ENCODE data around the gene FRS3. TPM values are rescaled to one million over a fixed set of nuclear protein-coding genes. Genes with fewer than 3 reads are reported as not detected.

Gene FRS3
- total RNA-seq, 1 experiment from 2014 or later = 3.0 TPM

- no TSS peak for BruUV-seq (replicated peaks)
- CTCF ChIA-PET = no interaction called here
- DNase-seq (ENCODE audit: low read depth, low spot score) (no peak), ATAC-seq (no peak)
- Histone ChIP-seq H3K4me3 (ENCODE audit: low read depth in 2 of 2, low read length in 2 of 2) (no peak overlapping the region), H3K27ac (ENCODE audit: low read length) (no peak overlapping the region), H3K36me3 (ENCODE audit: control insufficient read depth, insufficient read depth, low read length) (no peaks in the 10 kb centered on the region), H3K9me3 (ENCODE audit: control insufficient read depth, insufficient read depth, low read depth, low read length) (no peaks in the 10 kb centered on the region), H3K4me1 (ENCODE audit: control insufficient read depth, insufficient read depth, low read length) (peaks cover 9% of the 10 kb centered on the region), H3K27me3 (ENCODE audit: control insufficient read depth, insufficient read depth, low read length) (no peaks in the 10 kb centered on the region)
- in situ Hi-C loops (cut with HindIII; ENCODE audit: low pct_unique_long_range_greater_than_20kb, low sequenced_read_pairs) = no loop called here
- intact Hi-C loops (cut with micrococcal nuclease; ENCODE audit: unreplicated experiment) = no loop called here
- POLR2A ChIA-PET = no interaction called here
- TF ChIP-seq CTCF (IDR thresholded peaks at IDR 0.05) (no peak), TCF7L2 (IDR thresholded peaks at IDR 0.05; ENCODE audit: low read depth, low read length) (no peak), REST (IDR thresholded peaks at IDR 0.05; ENCODE audit: insufficient read depth in 1 of 2, low read depth in 2 of 2, low read length in 1 of 2) (no peak), SIN3A (IDR thresholded peaks at IDR 0.05; ENCODE audit: borderline replicate concordance, insufficient read depth, low read depth, low read length) (no peak), POLR2AphosphoS5 (IDR thresholded peaks at IDR 0.05; ENCODE audit: low read depth, low read length) (no peak)
These were observed 33.6 kb downstream of the FRS3 start for GRCh38 chr6:41746107-41746506.

- DNase-seq (ENCODE audit: low read depth, low spot score) = no peak
- H3K27me3 ChIP-seq (ENCODE audit: control insufficient read depth, insufficient read depth, low read length) = no peaks in the 10 kb centered on the region
- no peak overlapping the region for H3K4me3 ChIP-seq (ENCODE audit: low read depth in 2 of 2, low read length in 2 of 2)
- no peaks in the 10 kb centered on the region for H3K9me3 ChIP-seq (ENCODE audit: control insufficient read depth, insufficient read depth, low read depth, low read length)
- in situ Hi-C loops (cut with HindIII; ENCODE audit: low pct_unique_long_range_greater_than_20kb, low sequenced_read_pairs) = no loop called here
- POLR2A ChIA-PET = interaction anchor here (0.6 kb wide), 1 partner anchor 9 kb away, joined by 4 read pairs; the partner anchor contains the start of gene TFEB
- H3K36me3 ChIP-seq (ENCODE audit: control insufficient read depth, insufficient read depth, low read length) = no peaks in the 10 kb centered on the region
- TF ChIP-seq SIN3A (IDR thresholded peaks at IDR 0.05; ENCODE audit: borderline replicate concordance, insufficient read depth, low read depth, low read length) (no peak), TCF7L2 (IDR thresholded peaks at IDR 0.05; ENCODE audit: low read depth, low read length) (no peak), REST (IDR thresholded peaks at IDR 0.05; ENCODE audit: insufficient read depth in 1 of 2, low read depth in 2 of 2, low read length in 1 of 2) (no peak), CTCF (IDR thresholded peaks at IDR 0.05) (no peak), POLR2AphosphoS5 (IDR thresholded peaks at IDR 0.05; ENCODE audit: low read depth, low read length) (no peak)
- peaks cover 9% of the 10 kb centered on the region for H3K4me1 ChIP-seq (ENCODE audit: control insufficient read depth, insufficient read depth, low read length)
- no peak for ATAC-seq
- CTCF ChIA-PET = interaction anchor here (0.6 kb wide), 1 partner anchor 220 kb away, joined by 5 read pairs; no protein-coding TSS in a partner anchor
- intact Hi-C loops (cut with micrococcal nuclease; ENCODE audit: unreplicated experiment) = no loop called here
- no TSS peak for BruUV-seq (replicated peaks)
- no peak overlapping the region for H3K27ac ChIP-seq (ENCODE audit: low read length)
These were observed 35.4 kb downstream of the FRS3 start for GRCh38 chr6:41744236-41744787.
